Measurements from ENCODE around the gene GRIK4. TPM values are rescaled to one million over a fixed set of nuclear protein-coding genes. Genes with fewer than 3 reads are reported as not detected.

The GRIK4 gene
- total and polyA plus RNA-seq, 8 donors: 0.76 to 10.1 (median 7.7) TPM

DNA sequence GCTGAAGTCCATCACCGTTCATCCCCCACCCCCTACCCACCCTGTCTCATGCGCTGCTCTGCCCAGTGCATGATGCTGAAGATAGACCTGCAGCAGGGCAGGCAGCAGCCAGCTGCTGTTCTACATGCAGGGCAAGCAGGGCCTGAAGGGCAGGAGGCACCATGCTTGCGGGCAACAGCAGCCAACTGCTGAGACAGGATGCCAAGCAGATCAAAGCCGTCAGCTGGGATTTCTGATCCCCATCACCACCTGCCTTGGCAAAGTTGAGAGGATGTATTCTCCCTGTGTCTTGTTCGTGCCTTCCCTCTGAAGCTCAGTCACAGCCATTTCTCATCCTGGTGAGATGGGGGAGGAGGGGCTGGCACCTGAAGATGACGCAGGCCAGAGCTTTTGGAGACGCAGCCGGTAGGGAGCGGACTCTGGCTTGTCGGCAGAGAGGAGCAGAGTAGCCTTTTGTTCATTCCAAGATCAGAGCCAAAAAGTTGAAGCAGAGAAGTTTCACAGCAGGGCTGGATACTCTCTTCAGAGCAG lies 227.0 kb downstream of the GRIK4 start:
- Histone ChIP-seq H3K27ac (no peak overlapping the region), H3K4me3 (no peak overlapping the region), H3K9me3 (no peaks in the 10 kb centered on the region), H3K36me3 (no peaks in the 10 kb centered on the region), H3K27me3 (no peaks in the 10 kb centered on the region), H3K4me1 (no peaks in the 10 kb centered on the region)
- ATAC-seq (no peak), DNase-seq (no peak)
- TF ChIP-seq, protein P1, sequence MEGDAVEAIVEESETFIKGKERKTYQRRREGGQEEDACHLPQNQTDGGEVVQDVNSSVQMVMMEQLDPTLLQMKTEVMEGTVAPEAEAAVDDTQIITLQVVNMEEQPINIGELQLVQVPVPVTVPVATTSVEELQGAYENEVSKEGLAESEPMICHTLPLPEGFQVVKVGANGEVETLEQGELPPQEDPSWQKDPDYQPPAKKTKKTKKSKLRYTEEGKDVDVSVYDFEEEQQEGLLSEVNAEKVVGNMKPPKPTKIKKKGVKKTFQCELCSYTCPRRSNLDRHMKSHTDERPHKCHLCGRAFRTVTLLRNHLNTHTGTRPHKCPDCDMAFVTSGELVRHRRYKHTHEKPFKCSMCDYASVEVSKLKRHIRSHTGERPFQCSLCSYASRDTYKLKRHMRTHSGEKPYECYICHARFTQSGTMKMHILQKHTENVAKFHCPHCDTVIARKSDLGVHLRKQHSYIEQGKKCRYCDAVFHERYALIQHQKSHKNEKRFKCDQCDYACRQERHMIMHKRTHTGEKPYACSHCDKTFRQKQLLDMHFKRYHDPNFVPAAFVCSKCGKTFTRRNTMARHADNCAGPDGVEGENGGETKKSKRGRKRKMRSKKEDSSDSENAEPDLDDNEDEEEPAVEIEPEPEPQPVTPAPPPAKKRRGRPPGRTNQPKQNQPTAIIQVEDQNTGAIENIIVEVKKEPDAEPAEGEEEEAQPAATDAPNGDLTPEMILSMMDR (IDR thresholded peaks at IDR 0.05): no peak
- intact Hi-C loops (cut with DNase I): no loop called here

GRCh38 chr11:120739780-120740179 lies 228.2 kb downstream of the GRIK4 start:
- ATAC-seq: no peak
- H3K36me3 ChIP-seq: no peaks in the 10 kb centered on the region
- H3K27ac ChIP-seq: no peak overlapping the region
- intact Hi-C loops (cut with DNase I): no loop called here
- no peaks in the 10 kb centered on the region for H3K9me3 ChIP-seq
- no peaks in the 10 kb centered on the region for H3K27me3 ChIP-seq
- H3K4me3 ChIP-seq: no peak overlapping the region
- TF ChIP-seq, protein P1 (IDR thresholded peaks at IDR 0.05): no peak
- no peak for DNase-seq
- no peaks in the 10 kb centered on the region for H3K4me1 ChIP-seq

GRCh38 chr11:120740380-120740779 lies 228.8 kb downstream of the GRIK4 start:
- intact Hi-C loops (cut with DNase I): no loop called here
- DNase-seq (no peak), ATAC-seq (no peak)
- H3K36me3 ChIP-seq: no peaks in the 10 kb centered on the region
- H3K27me3 ChIP-seq: no peaks in the 10 kb centered on the region
- no peak overlapping the region for H3K4me3 ChIP-seq
- H3K27ac ChIP-seq: no peak overlapping the region
- TF ChIP-seq, protein P1 (IDR thresholded peaks at IDR 0.05): no peak
- no peaks in the 10 kb centered on the region for H3K9me3 ChIP-seq
- H3K4me1 ChIP-seq: no peaks in the 10 kb centered on the region

DNA sequence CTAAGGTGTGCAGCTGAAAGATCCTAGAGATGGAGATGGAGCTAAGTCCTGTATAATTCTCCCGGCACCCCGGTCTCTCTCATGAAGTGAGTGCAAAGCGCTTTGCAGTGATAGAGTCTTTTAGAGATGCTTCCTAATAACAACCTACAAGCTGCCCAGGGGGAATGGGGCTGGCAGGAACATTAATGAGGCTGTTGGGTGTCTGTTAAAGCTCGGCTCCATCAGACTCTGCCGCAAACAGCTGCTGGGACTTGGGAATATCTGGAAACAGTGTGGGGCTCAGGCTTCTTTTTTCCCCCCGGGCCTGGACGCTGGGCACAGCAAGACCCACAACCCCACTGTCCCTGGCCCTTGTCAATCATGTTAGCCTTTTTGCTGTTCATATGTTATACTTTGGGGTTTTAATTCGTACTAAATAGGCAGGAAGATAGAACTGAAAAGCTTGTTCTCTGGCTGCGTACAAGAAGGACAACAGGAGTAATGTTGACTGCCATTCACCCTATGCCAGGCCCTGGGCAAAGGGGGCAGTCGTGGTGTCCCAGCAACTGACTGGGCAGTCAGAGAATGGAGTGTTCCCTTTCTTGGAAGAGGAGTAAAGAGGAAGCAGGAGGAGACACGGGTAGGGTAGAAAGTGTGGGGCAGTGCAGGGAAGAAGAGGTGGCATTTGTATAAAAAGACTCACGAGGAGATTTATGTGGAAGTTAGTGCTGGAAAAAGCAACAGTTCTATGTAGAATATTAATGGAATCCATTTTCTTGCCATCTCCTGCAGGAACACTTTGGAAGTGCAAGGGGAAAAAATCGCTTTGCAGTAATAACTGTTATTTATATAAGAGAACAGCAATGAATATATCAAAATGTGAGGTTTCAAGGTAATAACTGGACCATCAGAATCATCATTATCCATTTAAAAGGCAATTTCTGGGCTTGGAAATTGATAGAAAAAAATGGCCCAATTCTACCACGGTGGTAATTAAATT lies 232.8 kb downstream of the GRIK4 start:
- DNase-seq (no peak), ATAC-seq (no peak)
- TF ChIP-seq, protein P1 (IDR thresholded peaks at IDR 0.05): no peak
- Histone ChIP-seq H3K4me3 (no peak overlapping the region), H3K27ac (no peak overlapping the region), H3K36me3 (no peaks in the 10 kb centered on the region), H3K9me3 (no peaks in the 10 kb centered on the region), H3K27me3 (peaks cover 0 to 2% of the 10 kb centered on the region in 2 donors), H3K4me1 (no peaks in the 10 kb centered on the region)
- intact Hi-C loops (cut with DNase I): no loop called here

DNA sequence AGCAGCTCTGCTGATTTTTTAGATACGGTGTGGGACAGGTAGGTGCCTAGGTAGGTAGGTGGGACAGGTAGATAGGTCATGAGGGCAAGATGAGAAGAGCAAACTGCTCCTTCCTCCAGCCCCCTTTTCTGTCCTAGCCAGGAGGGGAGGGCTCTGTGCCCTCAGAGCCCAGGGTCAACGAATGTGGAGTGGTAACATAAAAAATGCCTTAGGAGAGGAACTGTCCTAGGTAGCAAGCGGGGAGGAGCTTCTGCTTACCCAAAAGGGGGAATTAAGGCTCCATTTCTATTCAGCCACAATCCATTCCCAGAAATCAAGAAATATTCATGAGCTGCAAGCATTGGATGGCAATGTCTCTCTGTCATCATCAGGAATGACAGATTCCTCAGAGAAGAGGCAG lies 234.8 kb downstream of the GRIK4 start:
- no peak for DNase-seq
- TF ChIP-seq, protein P1 (IDR thresholded peaks at IDR 0.05): no peak
- H3K27me3 ChIP-seq: peaks cover 0 to 13% of the 10 kb centered on the region in 2 donors
- H3K36me3 ChIP-seq: no peaks in the 10 kb centered on the region
- no peaks in the 10 kb centered on the region for H3K4me1 ChIP-seq
- intact Hi-C loops (cut with DNase I): no loop called here
- ATAC-seq: no peak
- H3K9me3 ChIP-seq: no peaks in the 10 kb centered on the region
- H3K4me3 ChIP-seq: no peak overlapping the region
- H3K27ac ChIP-seq: no peak overlapping the region
